Colonic mucosa (tissue), 4 donors: ENCODE measurements around the gene HES7. TPM values are rescaled to one million over a fixed set of nuclear protein-coding genes. Genes with fewer than 3 reads are reported as not detected.
A peak's percentile ranks its signal among the peaks of the same experiment; 100 is the strongest.
"Not testable (repeated sequence)": the region's sequence is repeated elsewhere in the genome, so short reads cannot be mapped to it uniquely, and the experiment has no call there.

Experiments used
- DNase-seq: peaks from one replicate; pipeline ENCODE4 v3.0.0-alpha.2; 2020
- H3K27ac ChIP-seq: fragments of 200-600 bp; one replicate; pipeline ENCODE4 v1.8.0; 2021
- H3K27me3 ChIP-seq: fragments of 200-600 bp; one replicate; pipeline ENCODE4 v1.8.0; 2021
- H3K36me3 ChIP-seq: fragments of 200-600 bp; one replicate; pipeline ENCODE4 v1.8.0; 2021
- H3K4me1 ChIP-seq: fragments of 200-600 bp; one replicate; pipeline ENCODE4 v1.8.0; 2021; ENCODE audit warnings: mild to moderate bottlenecking
- H3K4me3 ChIP-seq: fragments of 200-600 bp; one replicate; pipeline ENCODE4 v1.8.0; 2021
- H3K9ac ChIP-seq, 2 donors: one replicate each; pipeline ENCODE4 v1.7.0; 2013; ENCODE audit warnings: control low read depth in 2 of 2, low read depth in 2 of 2, low read length in 2 of 2
- H3K9me3 ChIP-seq: fragments of 200-600 bp; one replicate; pipeline ENCODE4 v1.8.0; 2021
- intact Hi-C: fragments of 100-400 bp; cut with DNase I; formaldehyde crosslinking; loops from one replicate; pipeline ENCODE4 v1.14.1; 2022
- total RNA-seq, 2 donors: library from RNA; stranded (reverse); fragmentation: NEBNext Ultra II Directional in 1 of 2; extraction: Animal tissue kit (Norgen Biotek cat#: 25700) in 1 of 2; gene quantifications; one replicate each; pipeline ENCODE4 v1.2.1, GENCODE V29; 2021
- TF ChIP-seq, protein P1 (sequence below): fragments of 200-600 bp; IDR thresholded peaks from one replicate; pipeline ENCODE4 v1.8.0; 2022; ENCODE audit warnings: antibody characterized with exemption, mild to moderate bottlenecking
- donor health status: healthy.
- donor health status: DM: no; HTN: no; CAD: no.
- donor health status: DM: no; HTN: no; CAD: no.

The HES7 gene
- not detected for total RNA-seq

DNA sequence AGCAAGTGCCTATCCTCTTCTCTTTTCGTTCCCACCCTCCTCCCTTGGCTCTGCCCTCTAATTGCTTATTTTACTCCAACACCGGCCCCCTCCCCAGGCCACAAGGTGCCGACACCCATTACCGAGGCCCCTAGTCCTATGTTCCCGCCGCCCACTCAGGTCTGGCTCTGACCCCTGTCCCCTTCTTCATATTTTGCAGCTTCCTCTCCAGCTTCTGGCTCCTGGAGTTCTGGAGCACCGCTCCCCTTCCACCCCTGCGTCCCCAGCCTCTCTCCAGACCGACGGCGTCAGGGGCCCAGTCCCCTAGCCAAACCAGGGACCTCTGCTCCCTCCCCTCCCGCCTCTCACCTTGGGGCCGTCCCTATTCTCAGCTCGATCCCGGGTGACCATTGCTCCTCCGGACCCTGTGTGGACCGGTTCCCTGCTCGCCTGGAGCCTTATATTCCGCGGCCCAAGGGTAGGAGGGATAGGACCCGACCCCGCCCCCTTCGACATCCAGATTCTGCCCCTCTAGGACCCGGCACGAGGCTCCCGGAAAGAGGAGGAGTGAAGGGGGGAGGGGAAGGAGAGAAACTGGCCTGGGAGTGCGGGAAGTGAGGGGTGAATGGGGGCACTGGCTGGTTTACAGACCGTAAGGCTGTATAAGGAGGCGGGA, at the start of gene HES7:
TSS of gene HES7 (minus strand) at position 412 of the 655 bp plus-strand sequence. CDS start at position 390, 22 bp downstream.
- intact Hi-C loops: no loop called here
- H3K4me3 ChIP-seq: peak within 1 kb of the TSS; percentile 50
- no peak for DNase-seq
- no peaks in the 10 kb centered on the region for H3K36me3 ChIP-seq
- no peak within 1 kb of the TSS for H3K27ac ChIP-seq
- peaks cover 44% of the 10 kb centered on the region for H3K27me3 ChIP-seq
- peaks cover 46% of the 10 kb centered on the region for H3K4me1 ChIP-seq
- H3K9me3 ChIP-seq: no peaks in the 10 kb centered on the region
- peak within 1 kb of the TSS; percentile 41 to 55 for H3K9ac ChIP-seq
- TF ChIP-seq, protein P1, sequence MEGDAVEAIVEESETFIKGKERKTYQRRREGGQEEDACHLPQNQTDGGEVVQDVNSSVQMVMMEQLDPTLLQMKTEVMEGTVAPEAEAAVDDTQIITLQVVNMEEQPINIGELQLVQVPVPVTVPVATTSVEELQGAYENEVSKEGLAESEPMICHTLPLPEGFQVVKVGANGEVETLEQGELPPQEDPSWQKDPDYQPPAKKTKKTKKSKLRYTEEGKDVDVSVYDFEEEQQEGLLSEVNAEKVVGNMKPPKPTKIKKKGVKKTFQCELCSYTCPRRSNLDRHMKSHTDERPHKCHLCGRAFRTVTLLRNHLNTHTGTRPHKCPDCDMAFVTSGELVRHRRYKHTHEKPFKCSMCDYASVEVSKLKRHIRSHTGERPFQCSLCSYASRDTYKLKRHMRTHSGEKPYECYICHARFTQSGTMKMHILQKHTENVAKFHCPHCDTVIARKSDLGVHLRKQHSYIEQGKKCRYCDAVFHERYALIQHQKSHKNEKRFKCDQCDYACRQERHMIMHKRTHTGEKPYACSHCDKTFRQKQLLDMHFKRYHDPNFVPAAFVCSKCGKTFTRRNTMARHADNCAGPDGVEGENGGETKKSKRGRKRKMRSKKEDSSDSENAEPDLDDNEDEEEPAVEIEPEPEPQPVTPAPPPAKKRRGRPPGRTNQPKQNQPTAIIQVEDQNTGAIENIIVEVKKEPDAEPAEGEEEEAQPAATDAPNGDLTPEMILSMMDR: no peak

DNA sequence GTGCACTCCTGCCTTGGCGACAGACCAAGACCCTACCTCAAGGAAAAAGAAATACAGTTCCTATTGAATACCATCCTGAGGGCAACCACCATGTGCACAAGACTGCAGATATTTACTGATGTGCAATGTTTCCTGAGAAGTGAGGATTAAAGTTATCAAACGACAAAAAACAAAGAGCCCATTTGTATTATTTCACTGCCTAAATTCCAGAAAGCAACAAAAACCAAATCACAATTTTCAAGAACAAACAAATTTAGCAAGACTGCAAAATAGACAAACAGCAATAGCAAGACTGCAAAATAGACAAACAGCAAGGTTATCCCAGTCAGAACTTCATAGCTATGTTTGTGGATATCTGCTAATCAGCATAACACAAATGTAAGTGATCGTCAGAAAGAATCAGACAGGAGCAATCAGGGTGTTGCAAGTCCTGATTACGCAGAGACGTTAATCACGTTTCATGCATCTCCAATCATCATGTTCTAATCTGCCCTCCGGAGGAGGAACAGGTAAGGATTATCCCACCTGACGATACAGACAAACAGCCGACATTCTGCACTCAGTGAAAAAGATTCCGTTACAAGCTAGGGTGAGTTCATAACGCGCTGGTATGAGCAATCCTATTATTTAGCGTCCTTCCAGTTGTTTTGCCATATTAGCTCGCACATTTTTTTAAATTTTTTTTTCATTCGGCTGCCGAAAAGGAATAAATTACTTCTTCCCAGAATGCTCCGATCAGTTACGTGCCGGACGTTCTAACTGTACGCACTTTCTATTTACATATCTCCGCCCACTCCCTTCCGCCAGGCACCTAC, 49.4 kb upstream of the HES7 start:
- TF ChIP-seq, protein P1: no peak
- peak; percentile 85 for DNase-seq
- H3K27me3 ChIP-seq: no peaks in the 10 kb centered on the region
- H3K36me3 ChIP-seq: no peaks in the 10 kb centered on the region
- H3K4me1 ChIP-seq: peaks cover 6% of the 10 kb centered on the region
- H3K27ac ChIP-seq: peak overlapping the region; percentile 82
- peak overlapping the region; percentile 27 for H3K4me3 ChIP-seq
- no peaks in the 10 kb centered on the region for H3K9me3 ChIP-seq
- intact Hi-C loops: no loop called here
- H3K9ac ChIP-seq: peak overlapping the region; percentile 48 to 78

DNA sequence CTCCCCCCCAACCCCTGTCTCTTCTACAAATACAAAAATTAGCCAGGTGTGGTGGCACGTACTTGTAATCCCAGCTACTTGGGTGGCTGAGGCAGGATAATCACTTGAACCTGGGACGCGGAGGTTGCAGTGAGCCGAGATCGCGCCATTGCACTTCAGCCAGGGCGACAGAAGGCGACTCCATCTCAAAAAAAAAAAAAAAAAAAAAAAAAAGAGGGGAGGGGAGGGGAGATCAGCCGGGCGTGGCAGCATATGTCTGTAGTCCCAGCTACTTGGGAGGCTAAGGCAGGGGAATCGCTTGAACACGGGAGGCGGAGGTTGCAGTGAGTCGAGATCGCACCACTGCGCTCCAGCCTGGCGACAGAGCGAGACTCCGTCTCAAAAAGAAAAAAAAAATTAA, 46.3 kb upstream of the HES7 start:
- H3K36me3 ChIP-seq, H3K27ac ChIP-seq, H3K4me3 ChIP-seq, H3K9ac ChIP-seq, H3K9me3 ChIP-seq, H3K4me1 ChIP-seq, intact Hi-C loops, H3K27me3 ChIP-seq, DNase-seq: not testable (repeated sequence)

DNA sequence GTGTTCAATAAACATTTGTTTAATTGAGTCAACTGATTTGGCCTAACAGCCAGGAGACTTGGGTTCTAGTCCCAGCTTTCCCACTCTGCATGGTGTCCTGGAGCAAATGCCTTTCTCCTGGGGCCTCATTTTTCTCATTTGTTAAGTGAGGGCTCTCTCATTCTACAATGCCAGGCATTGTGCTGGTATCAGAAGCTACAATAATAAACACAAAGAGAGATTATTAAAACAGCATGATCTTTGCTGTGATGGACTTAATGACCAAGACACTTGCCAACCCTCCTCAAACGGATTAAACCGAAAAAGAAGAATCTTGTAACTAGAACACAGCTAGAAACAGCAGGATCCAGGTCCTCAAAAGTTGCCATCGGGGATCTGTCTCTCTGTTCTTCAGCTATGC, 43.6 kb upstream of the HES7 start:
- no peaks in the 10 kb centered on the region for H3K36me3 ChIP-seq
- no peak overlapping the region for H3K27ac ChIP-seq
- no peak for DNase-seq
- peaks cover 11% of the 10 kb centered on the region for H3K4me1 ChIP-seq
- no peaks in the 10 kb centered on the region for H3K9me3 ChIP-seq
- intact Hi-C loops: no loop called here
- H3K9ac ChIP-seq: no peak overlapping the region
- H3K27me3 ChIP-seq: no peaks in the 10 kb centered on the region
- TF ChIP-seq, protein P1: no peak
- H3K4me3 ChIP-seq: no peak overlapping the region

DNA sequence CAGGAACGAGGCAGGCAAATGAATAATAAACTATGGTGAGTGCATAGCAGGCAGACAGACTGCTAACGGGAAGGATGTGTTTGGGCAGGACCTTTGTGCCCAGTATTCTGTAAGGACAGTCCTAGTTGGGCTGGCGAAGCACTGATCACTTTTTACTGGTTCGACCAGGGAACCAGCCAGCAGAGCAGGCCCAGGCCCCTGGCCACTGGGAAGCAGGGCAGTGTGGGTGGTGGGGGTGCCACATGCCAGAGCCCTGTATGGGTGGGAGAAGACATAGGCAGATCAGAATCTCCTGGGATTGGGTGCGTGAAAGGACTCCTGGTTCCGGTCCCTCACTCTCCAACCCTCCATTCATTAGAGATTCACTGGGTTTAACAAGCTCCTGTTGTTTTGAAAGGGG, 42.8 kb upstream of the HES7 start:
- H3K4me1 ChIP-seq: peaks cover 12% of the 10 kb centered on the region
- H3K9ac ChIP-seq: no peak overlapping the region
- no peak for DNase-seq
- TF ChIP-seq, protein P1: no peak
- intact Hi-C loops: no loop called here
- H3K36me3 ChIP-seq: no peaks in the 10 kb centered on the region
- no peak overlapping the region for H3K4me3 ChIP-seq
- H3K27me3 ChIP-seq: no peaks in the 10 kb centered on the region
- no peaks in the 10 kb centered on the region for H3K9me3 ChIP-seq
- H3K27ac ChIP-seq: no peak overlapping the region

DNA sequence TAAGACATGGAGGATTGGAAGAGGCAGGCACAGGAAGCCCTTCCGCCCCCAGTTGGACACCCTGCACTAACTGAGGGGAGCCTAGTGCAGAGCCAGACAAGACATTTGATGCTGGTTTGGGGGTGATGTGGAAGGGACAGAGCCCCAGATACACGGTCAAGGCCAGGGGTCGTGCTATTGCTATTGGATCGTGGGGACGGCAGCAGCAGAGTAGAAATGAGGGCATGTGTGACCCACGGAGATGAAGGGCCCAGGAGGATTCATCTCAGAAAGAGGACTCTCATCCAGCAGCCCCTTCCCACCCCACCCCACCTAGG, 40.9 kb upstream of the HES7 start:
- Histone ChIP-seq H3K36me3 (no peaks in the 10 kb centered on the region), H3K4me3 (no peak overlapping the region), H3K4me1 (peaks cover 22% of the 10 kb centered on the region), H3K9ac (peak overlapping the region in 1 of 2 donors; percentile 88), H3K27me3 (no peaks in the 10 kb centered on the region), H3K9me3 (no peaks in the 10 kb centered on the region), H3K27ac (peak overlapping the region; percentile 98)
- intact Hi-C loops: no loop called here
- TF ChIP-seq, protein P1: no peak
- DNase-seq: no peak
